GM21619 (cell line): ENCODE measurements around the gene NOXA1.
"Not testable (repeated sequence)": the region's sequence is repeated elsewhere in the genome, so short reads cannot be mapped to it uniquely, and the experiment has no call there.

Experiments
- ATAC-seq: cut with Tn5 transposase; IDR thresholded peaks from one replicate; pipeline ENCODE4 v1.9.1; 2021; ENCODE audit not compliant: unreplicated experiment

Gene NOXA1

GRCh38 chr9:137462986-137463930, 40.1 kb downstream of the NOXA1 start:
- ATAC-seq = no peak

- ATAC-seq = no peak
Measured at GRCh38 chr9:137463931-137464290, 40.7 kb downstream of the NOXA1 start.

GRCh38 chr9:137464291-137464999, 41.3 kb downstream of the NOXA1 start:
- ATAC-seq = no peak

- ATAC-seq = no peak
Measured at GRCh38 chr9:137465000-137465719, 42.0 kb downstream of the NOXA1 start.

- ATAC-seq = no peak
Measured at GRCh38 chr9:137465720-137466388, 42.7 kb downstream of the NOXA1 start.

GRCh38 chr9:137466389-137467085, 43.3 kb downstream of the NOXA1 start:
- ATAC-seq = not testable (repeated sequence)

- no peak for ATAC-seq
Measured at GRCh38 chr9:137467161-137467581, 44.0 kb downstream of the NOXA1 start.

GRCh38 chr9:137467896-137468295, 44.7 kb downstream of the NOXA1 start:
- no peak for ATAC-seq

GRCh38 chr9:137470785-137471184, 47.6 kb downstream of the NOXA1 start:
- no peak for ATAC-seq

- no peak for ATAC-seq
Measured at GRCh38 chr9:137474271-137474670, 51.1 kb downstream of the NOXA1 start.

GRCh38 chr9:137475666-137476065, 52.5 kb downstream of the NOXA1 start:
- no peak for ATAC-seq

GRCh38 chr9:137476856-137477255, 53.7 kb downstream of the NOXA1 start:
- no peak for ATAC-seq

GRCh38 chr9:137477778-137478612, 54.8 kb downstream of the NOXA1 start:
- ATAC-seq = no peak

GRCh38 chr9:137478613-137478961, 55.4 kb downstream of the NOXA1 start:
- no peak for ATAC-seq

- no peak for ATAC-seq
Measured at GRCh38 chr9:137478962-137479861, 56.0 kb downstream of the NOXA1 start.

- ATAC-seq = no peak
Measured at GRCh38 chr9:137479892-137480685, 56.9 kb downstream of the NOXA1 start.
